BLaER1 (cell line): Measurements from ENCODE around the gene ITGB4.
"Not testable (repeated sequence)": the region's sequence is repeated elsewhere in the genome, so short reads cannot be mapped to it uniquely, and the experiment has no call there.

Source experiments
- H3K27ac ChIP-seq: shearing (Covaris generic); formaldehyde crosslinking; 2 replicates; pipeline ENCODE4 v1.8.1; 2022
- H3K27me3 ChIP-seq: shearing (Covaris generic); formaldehyde crosslinking; 2 replicates; pipeline ENCODE4 v1.8.1; 2022
- H3K36me3 ChIP-seq: shearing (Covaris generic); formaldehyde crosslinking; 2 replicates; pipeline ENCODE4 v1.8.1; 2022
- H3K4me1 ChIP-seq: shearing (Covaris generic); formaldehyde crosslinking; 2 replicates; pipeline ENCODE4 v1.8.1; 2022
- H3K4me2 ChIP-seq: shearing (Covaris generic); formaldehyde crosslinking; 2 replicates; pipeline ENCODE4 v1.8.1; 2022
- H3K4me3 ChIP-seq: shearing (Covaris generic); formaldehyde crosslinking; 2 replicates; pipeline ENCODE4 v1.8.1; 2022
- H3K9ac ChIP-seq: shearing (Covaris generic); formaldehyde crosslinking; 2 replicates; pipeline ENCODE4 v1.8.1; 2022
- H3K9me3 ChIP-seq: shearing (Covaris generic); formaldehyde crosslinking; 2 replicates; pipeline ENCODE4 v1.8.1; 2022
- H4K20me1 ChIP-seq: shearing (Covaris generic); formaldehyde crosslinking; 2 replicates; pipeline ENCODE4 v1.8.1; 2022
- Cebpa-rat ChIP-seq: shearing (Covaris generic); IDR thresholded peaks from 2 replicates; pipeline ENCODE4 v1.8.1; 2022

ITGB4 gene

DNA sequence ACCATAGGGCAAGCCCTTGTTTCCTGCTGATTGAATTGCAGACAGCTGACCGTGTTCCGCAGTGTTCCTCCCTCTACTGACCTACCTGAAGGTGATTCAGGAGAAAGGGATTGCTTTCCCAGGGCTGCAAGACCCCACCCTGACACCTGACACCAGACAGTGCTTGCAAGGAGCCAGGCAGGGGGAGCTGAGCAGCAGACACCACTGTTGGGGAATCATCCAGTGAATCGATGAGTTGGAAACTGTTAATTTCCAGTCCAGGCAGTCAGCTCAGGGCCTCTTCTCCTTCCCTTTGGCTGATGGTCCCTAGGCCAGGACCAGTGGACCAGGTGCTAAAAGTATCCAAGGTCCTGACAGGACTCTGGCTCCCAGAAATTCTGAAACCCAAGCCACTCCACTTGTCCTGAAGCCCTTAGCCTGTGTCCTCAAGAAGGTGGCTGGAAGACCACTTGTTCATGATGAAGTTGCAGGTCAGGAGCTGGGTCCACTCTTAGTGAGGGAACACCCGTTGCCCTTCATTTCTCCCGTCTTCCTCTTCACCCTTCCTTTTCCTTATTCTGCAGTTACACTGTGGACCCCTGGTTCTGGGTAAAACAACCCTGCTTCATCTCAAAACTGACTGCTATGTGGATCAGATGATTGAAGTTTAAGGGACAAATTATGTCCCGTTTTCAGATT lies 53.9 kb downstream of the ITGB4 start:
- Histone ChIP-seq H3K27ac (no peak overlapping the region), H3K4me1 (peaks cover 38% of the 10 kb centered on the region), H4K20me1 (peaks cover 65% of the 10 kb centered on the region), H3K36me3 (peaks cover 59% of the 10 kb centered on the region), H3K4me2 (no peak overlapping the region), H3K4me3 (no peak overlapping the region), H3K9me3 (no peaks in the 10 kb centered on the region; the same call in 1 of the 2 replicates), H3K27me3 (no peaks in the 10 kb centered on the region), H3K9ac (no peak overlapping the region)
- TF ChIP-seq Cebpa-rat, result no peak

DNA sequence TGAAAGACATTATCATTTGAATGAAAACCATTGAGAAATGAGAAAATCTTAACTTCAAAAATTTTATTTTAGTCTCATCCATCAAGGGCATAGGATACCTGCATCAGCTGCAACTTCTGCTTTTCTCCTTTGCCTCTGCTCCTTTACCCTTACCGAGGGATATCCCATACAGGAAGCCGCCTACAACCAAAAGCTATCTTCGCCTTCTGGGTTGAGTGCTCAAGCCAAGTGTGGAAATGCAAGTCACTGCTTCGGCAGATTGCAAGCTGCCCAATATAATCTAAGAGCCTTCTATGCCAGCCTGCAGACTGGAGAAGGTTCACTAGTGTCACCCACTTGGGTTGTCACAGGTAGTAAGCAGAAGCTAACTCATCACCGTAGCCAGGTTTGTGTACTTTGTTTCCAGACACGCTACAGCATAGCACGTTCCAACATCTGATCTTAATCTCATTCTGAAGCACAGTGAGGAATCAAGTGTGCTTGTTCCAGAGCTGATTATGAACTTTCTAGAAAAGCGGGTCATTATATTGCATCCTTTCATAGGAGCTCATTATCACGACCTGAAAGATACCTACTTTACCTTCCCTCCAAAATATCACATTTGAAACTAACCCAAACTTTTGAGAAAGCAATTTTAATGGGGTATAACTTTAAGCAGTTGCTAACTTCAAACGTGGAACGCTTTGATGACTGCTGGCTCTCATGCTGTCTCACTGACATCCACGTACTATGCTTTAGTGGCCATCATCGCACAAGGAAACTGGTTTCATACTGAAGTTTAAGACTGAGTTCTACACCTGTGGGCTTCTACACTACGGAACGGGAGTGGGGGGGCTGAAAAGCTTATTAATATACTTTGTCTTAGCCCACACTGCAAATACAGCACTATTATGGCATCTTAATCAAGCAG lies 55.4 kb downstream of the ITGB4 start:
- peak overlapping the region; percentile 99; the same call in 1 of the 2 replicates for H3K9ac ChIP-seq
- peak overlapping the region; percentile 87 for H3K4me2 ChIP-seq
- no peak for TF ChIP-seq Cebpa-rat
- H3K4me1 ChIP-seq, result peaks cover 42% of the 10 kb centered on the region
- peak overlapping the region; percentile 96 for H3K4me3 ChIP-seq
- H3K27me3 ChIP-seq, result no peaks in the 10 kb centered on the region
- peaks cover 65% of the 10 kb centered on the region for H4K20me1 ChIP-seq
- H3K36me3 ChIP-seq, result peaks cover 59% of the 10 kb centered on the region
- H3K27ac ChIP-seq, result no peak overlapping the region
- no peaks in the 10 kb centered on the region; the same call in 1 of the 2 replicates for H3K9me3 ChIP-seq

DNA sequence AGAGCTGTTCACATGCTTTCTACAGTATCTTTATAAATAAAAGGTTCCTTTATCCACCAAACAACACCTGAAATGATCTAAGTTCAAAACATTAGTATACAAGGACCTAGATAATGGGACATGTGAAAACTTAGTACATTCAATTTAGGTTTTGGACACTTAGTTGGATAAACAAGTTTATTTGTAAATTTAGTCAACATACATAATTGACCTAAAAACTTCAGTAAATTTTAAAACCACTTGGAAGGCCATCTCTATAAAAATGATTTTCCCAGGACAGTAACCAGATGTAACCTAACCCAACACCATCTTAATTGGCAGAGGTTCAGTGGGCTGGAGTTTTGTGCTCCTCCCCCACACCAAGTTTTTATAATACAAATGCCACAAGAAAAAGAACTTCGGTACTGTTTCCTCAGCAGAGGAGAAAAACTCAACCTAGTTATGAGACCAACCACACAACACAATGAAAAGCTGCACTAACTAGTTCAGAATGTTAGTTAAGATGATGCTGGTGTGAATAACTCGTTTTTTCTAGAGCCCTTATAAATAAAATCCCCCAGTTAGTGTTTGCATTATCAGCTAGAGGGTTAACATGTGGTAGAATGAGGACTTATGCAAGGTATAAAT lies 56.1 kb downstream of the ITGB4 start:
- Histone ChIP-seq H3K4me1 (peaks cover 37% of the 10 kb centered on the region), H3K27me3 (no peaks in the 10 kb centered on the region), H3K9ac (peak overlapping the region; percentile 99), H3K4me3 (peak overlapping the region; percentile 96), H3K27ac (no peak overlapping the region), H4K20me1 (peaks cover 65% of the 10 kb centered on the region), H3K4me2 (peak overlapping the region; percentile 87), H3K9me3 (no peaks in the 10 kb centered on the region; the same call in 1 of the 2 replicates), H3K36me3 (peaks cover 59% of the 10 kb centered on the region)
- TF ChIP-seq Cebpa-rat, result no peak

DNA sequence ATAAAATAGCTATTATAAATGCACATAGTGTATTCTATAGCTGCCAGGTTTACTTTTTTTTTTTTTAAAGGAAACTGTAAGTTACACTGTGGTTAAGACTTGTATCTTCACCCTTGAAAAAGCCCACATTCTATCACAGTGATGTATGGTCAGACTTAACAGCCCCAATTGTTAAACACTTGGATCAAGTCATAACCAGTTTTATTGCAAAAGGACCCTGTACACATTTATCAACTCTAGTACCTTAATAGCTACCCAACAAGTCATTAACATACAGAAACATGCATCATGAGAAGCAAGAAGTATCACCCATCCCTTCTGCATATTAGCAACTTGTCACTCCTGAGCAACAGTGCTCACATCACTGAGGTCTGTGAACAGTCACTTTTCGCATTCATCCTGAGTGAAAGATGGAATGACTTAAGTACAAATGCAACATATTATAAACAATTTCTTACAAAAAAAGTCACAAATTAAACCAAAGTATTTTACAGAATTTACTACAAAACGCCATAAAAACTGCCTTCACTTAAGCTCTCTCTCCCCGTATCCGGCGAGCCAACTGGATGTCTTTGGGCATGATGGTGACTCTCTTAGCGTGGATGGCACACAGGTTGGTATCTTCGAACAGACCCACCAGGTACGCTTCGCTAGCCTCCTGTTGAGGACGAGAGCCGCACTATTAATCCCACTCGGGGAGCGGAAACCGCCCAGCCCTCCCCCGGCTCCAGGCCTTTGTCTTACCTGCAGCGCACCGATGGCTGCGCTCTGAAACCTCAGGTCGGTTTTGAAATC lies 57.0 kb downstream of the ITGB4 start:
- Histone ChIP-seq H3K4me3 (peak overlapping the region; percentile 96), H3K36me3 (peaks cover 58% of the 10 kb centered on the region), H3K4me2 (peak overlapping the region; percentile 87), H3K27ac (peak overlapping the region; percentile 99), H3K9ac (peak overlapping the region; percentile 99), H4K20me1 (peaks cover 63% of the 10 kb centered on the region), H3K4me1 (peaks cover 46% of the 10 kb centered on the region)
- not testable (repeated sequence) for H3K9me3 ChIP-seq, H3K27me3 ChIP-seq

DNA sequence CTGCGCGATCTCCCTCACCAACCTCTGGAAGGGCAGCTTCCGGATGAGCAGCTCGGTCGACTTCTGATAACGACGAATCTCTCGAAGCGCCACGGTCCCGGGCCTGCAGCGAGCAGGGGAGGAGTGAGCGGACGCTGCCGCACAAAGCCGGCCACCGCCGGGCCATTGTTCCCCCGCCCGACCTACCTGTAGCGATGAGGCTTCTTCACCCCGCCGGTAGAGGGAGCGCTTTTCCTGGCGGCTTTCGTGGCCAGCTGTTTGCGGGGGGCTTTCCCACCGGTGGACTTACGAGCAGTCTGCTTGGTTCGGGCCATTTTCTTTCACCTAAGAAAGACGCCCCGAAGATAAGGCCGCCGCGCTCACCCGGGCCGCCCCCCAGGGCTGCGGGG lies 57.6 kb downstream of the ITGB4 start:
- H4K20me1 ChIP-seq, result peaks cover 57% of the 10 kb centered on the region
- no peaks in the 10 kb centered on the region; the same call in 1 of the 2 replicates for H3K9me3 ChIP-seq
- peaks cover 52% of the 10 kb centered on the region for H3K4me1 ChIP-seq
- TF ChIP-seq Cebpa-rat, result no peak
- peak overlapping the region; percentile 96 for H3K4me3 ChIP-seq
- no peaks in the 10 kb centered on the region for H3K27me3 ChIP-seq
- peak overlapping the region; percentile 99 for H3K9ac ChIP-seq
- peak overlapping the region; percentile 87 for H3K4me2 ChIP-seq
- peak overlapping the region; percentile 99 for H3K27ac ChIP-seq
- peaks cover 52% of the 10 kb centered on the region for H3K36me3 ChIP-seq

DNA sequence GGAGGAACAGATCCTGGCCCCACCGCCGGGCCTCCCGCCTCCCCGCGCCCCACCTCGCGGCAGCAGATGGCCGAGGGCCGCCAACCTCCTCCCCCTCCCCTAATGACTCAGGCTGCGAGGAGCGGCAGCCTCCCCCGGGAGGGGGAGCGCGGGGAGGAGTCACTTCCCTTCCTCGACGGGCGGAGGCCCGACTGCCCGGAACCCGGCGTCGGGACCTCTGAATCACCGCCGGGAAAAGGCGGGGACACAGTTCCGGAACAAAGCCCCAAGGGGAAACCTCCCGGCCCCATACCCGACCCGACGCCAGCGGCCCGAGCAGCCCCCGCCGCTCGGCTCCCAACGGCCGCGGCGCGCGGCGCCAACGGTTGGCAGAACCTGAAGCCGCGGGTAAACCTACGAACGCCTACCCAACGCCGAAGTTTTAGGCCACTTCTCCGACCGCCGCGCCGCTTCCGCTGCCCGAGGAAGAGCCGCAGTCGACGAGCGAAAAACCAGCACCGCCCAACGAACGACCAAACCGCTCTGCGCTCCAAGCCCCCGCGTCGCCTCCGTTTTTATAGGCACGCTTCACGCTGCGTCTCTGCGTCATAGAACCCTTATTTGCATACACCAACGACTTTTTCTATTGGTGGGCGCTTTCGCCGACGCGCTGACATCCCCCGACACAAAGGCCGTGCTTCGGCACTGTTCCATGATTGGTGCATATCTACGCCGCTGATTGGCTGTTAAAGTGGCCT lies 58.2 kb downstream of the ITGB4 start:
- Histone ChIP-seq H3K36me3 (peaks cover 46% of the 10 kb centered on the region), H3K4me3 (peak overlapping the region; percentile 96), H3K4me1 (peaks cover 56% of the 10 kb centered on the region), H3K4me2 (peak overlapping the region; percentile 87; the same call in 1 of the 2 replicates), H3K9ac (peak overlapping the region; percentile 99), H4K20me1 (peaks cover 51% of the 10 kb centered on the region), H3K9me3 (no peaks in the 10 kb centered on the region; the same call in 1 of the 2 replicates), H3K27me3 (no peaks in the 10 kb centered on the region), H3K27ac (peak overlapping the region; percentile 99)
- TF ChIP-seq Cebpa-rat, result no peak

DNA sequence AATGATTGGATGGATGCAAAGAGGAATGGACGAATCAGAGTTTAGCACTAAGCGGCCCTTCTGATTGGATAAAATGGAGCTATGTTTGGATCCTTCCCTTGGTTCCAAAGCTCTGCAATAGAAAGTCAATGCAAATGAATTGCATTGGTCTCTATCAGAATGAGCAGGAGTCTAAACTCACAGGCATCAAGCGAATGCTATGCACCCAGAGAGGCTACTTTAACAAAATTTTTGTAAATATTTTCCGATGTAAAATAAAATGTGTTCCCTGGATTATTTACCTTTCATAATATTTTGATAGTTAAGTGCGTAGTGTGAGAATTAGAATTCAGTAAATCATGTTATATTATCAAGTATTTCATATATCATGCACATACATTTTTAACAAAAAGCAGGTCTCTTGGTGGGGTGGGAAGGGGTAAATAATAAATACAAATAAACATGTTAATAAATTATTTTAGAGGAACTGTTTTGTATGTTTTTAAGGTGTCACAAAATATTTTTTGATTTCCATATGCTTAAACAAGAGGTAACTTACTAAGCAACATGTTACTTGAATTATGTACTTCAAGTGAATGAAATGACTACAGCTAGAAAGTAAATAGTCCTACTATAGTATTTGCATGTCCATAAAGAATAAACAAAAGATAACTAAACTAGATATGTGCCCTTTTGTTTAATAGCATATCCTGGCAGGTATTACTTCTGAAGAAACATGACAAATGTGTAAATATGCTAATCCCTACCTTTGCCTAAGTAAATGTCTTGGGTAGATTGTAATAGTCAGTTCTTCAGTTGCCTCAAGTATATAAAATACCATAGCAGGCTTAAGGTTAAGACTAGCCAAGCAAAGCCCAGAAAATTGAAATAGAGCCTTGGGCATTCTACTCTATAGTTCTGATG lies 59.0 kb downstream of the ITGB4 start:
- TF ChIP-seq Cebpa-rat, result no peak
- peaks cover 38% of the 10 kb centered on the region for H3K36me3 ChIP-seq
- H3K27ac ChIP-seq, result no peak overlapping the region
- no peaks in the 10 kb centered on the region for H3K27me3 ChIP-seq
- H3K4me1 ChIP-seq, result peaks cover 56% of the 10 kb centered on the region
- H4K20me1 ChIP-seq, result peaks cover 43% of the 10 kb centered on the region
- no peaks in the 10 kb centered on the region; the same call in 1 of the 2 replicates for H3K9me3 ChIP-seq
- no peak overlapping the region for H3K9ac ChIP-seq
- peak overlapping the region; percentile 29; the same call in 1 of the 2 replicates for H3K4me2 ChIP-seq
- no peak overlapping the region for H3K4me3 ChIP-seq
